ENCODE results near the gene FLNC. TPM values are rescaled to one million over a fixed set of nuclear protein-coding genes. Genes with fewer than 3 reads are reported as not detected.

FLNC gene
- polyA plus RNA-seq, 1 of the 3 experiments (the other 2 are of a cell fraction), result 43.7 TPM

- no peaks in the 10 kb centered on the region for H4K20me1 ChIP-seq (ENCODE audit: insufficient read depth)
- CTCF ChIA-PET, result interaction anchor here (1.0 to 2.7 kb wide), 2 partner anchors 13 to 65 kb away, joined by 3 to 10 read pairs; no protein-coding TSS in a partner anchor
- no peak overlapping the region for H3K9ac ChIP-seq
- H3F3A ChIP-seq (replicated peaks; ENCODE audit: insufficient read depth), result no peaks in the 10 kb centered on the region
- no peaks in the 10 kb centered on the region for H3K36me3 ChIP-seq (replicated peaks in 1 of 2; ENCODE audit: control insufficient read depth in 1 of 2, insufficient read depth in 2 of 2, low read length in 1 of 2)
- TF ChIP-seq EZH2phosphoT487 (IDR thresholded peaks at IDR 0.05; ENCODE audit: borderline replicate concordance, low read depth), result no peak
- no peak overlapping the region for H2AFZ ChIP-seq (ENCODE audit: low read depth)
- no peak overlapping the region for H3K4me3 ChIP-seq (ENCODE audit: low read depth in 2 of 2, low read length in 1 of 2)
- no peaks in the 10 kb centered on the region for H3K9me3 ChIP-seq
- WGBS (ENCODE audit: low lambda C conversion rate), result 83% methylated on average over 3 of the region's 3 CpGs
- DNase-seq, result no peak
- H3K79me2 ChIP-seq (ENCODE audit: insufficient read depth), result no peaks in the 10 kb centered on the region
- peaks cover 0 to 12% of the 10 kb centered on the region in 2 experiments; a peak in 1 of 4 replicates for H3K4me1 ChIP-seq (ENCODE audit: control insufficient read depth in 1 of 2, insufficient read depth in 2 of 2, low read depth in 1 of 2, low read length in 1 of 2)
- H3K27ac ChIP-seq (ENCODE audit: low read depth in 2 of 2, low read length in 1 of 2), result no peak overlapping the region
- POLR2A ChIA-PET, result interaction anchor here (0.9 to 3.5 kb wide), 4 partner anchors 9 to 27 kb away, joined by 3 to 15 read pairs (median 4); partner anchors contain the start of gene CCDC136
- no peaks in the 10 kb centered on the region for H3K9me2 ChIP-seq
- no peaks in the 10 kb centered on the region for H3K27me3 ChIP-seq (ENCODE audit: insufficient read depth)
- H3K4me2 ChIP-seq, result no peak overlapping the region
Measured at GRCh38 chr7:128818694-128819093, 11.5 kb upstream of the FLNC start.

- Histone ChIP-seq H2AFZ (ENCODE audit: low read depth) (no peak overlapping the region), H3K9me2 (no peaks in the 10 kb centered on the region), H3K4me2 (no peak overlapping the region), H3K27me3 (ENCODE audit: insufficient read depth) (no peaks in the 10 kb centered on the region), H3F3A (replicated peaks; ENCODE audit: insufficient read depth) (peaks cover 4% of the 10 kb centered on the region), H3K79me2 (ENCODE audit: insufficient read depth) (no peaks in the 10 kb centered on the region), H4K20me1 (ENCODE audit: insufficient read depth) (no peaks in the 10 kb centered on the region), H3K4me3 (ENCODE audit: low read depth in 2 of 2, low read length in 1 of 2) (no peak overlapping the region), H3K9ac (no peak overlapping the region), H3K9me3 (no peaks in the 10 kb centered on the region), H3K4me1 (ENCODE audit: control insufficient read depth in 1 of 2, insufficient read depth in 2 of 2, low read depth in 1 of 2, low read length in 1 of 2) (peaks cover 1 to 12% of the 10 kb centered on the region in 2 experiments; a peak in 2 of 4 replicates), H3K27ac (ENCODE audit: low read depth in 2 of 2, low read length in 1 of 2) (no peak overlapping the region), H3K36me3 (replicated peaks in 1 of 2; ENCODE audit: control insufficient read depth in 1 of 2, insufficient read depth in 2 of 2, low read length in 1 of 2) (no peaks in the 10 kb centered on the region)
- TF ChIP-seq POLR2AphosphoS5 (IDR thresholded peaks at IDR 0.05; ENCODE audit: low read depth, low read length) (peak; percentile 14; the same call in 1 of the 2 replicates), MXI1 (IDR thresholded peaks at IDR 0.05; ENCODE audit: low read depth, low read length) (no peak)
- POLR2A ChIA-PET, result no interaction called here
- CTCF ChIA-PET, result no interaction called here
- DNase-seq, result no peak
- WGBS (ENCODE audit: low lambda C conversion rate), result 93% methylated on average over 4 of the region's 4 CpGs
Measured at GRCh38 chr7:128821724-128822123, 8.5 kb upstream of the FLNC start.

- POLR2A ChIA-PET, result interaction anchor here (1.0 to 1.6 kb wide), 2 partner anchors 14 to 15 kb away, joined by 3 to 4 read pairs; no protein-coding TSS in a partner anchor
- DNase-seq, result no peak
- Histone ChIP-seq H3K9me3 (no peaks in the 10 kb centered on the region), H3K4me1 (ENCODE audit: control insufficient read depth in 1 of 2, insufficient read depth in 2 of 2, low read depth in 1 of 2, low read length in 1 of 2) (peaks cover 22 to 31% of the 10 kb centered on the region in 2 experiments; a peak in 3 of 4 replicates), H3K79me2 (ENCODE audit: insufficient read depth) (peaks cover 13% of the 10 kb centered on the region), H3K4me3 (ENCODE audit: low read depth in 2 of 2, low read length in 1 of 2) (no peak overlapping the region), H3F3A (replicated peaks; ENCODE audit: insufficient read depth) (peaks cover 36% of the 10 kb centered on the region), H3K9me2 (no peaks in the 10 kb centered on the region), H2AFZ (ENCODE audit: low read depth) (no peak overlapping the region), H3K36me3 (replicated peaks in 1 of 2; ENCODE audit: control insufficient read depth in 1 of 2, insufficient read depth in 2 of 2, low read length in 1 of 2) (no peaks in the 10 kb centered on the region), H3K9ac (peak overlapping the region; percentile 50; the same call in 1 of the 2 replicates), H3K27me3 (ENCODE audit: insufficient read depth) (no peaks in the 10 kb centered on the region), H3K4me2 (peak overlapping the region; percentile 74; the same call in 1 of the 2 replicates), H3K27ac (ENCODE audit: low read depth in 2 of 2, low read length in 1 of 2) (peak overlapping the region in 1 of 2 experiments; percentile 98; a peak in 2 of 4 replicates), H4K20me1 (ENCODE audit: insufficient read depth) (peaks cover 5% of the 10 kb centered on the region; the same call in 1 of the 2 replicates)
- CTCF ChIA-PET, result interaction anchor here (0.7 to 3.7 kb wide), 3 partner anchors 11 to 458 kb away, joined by 3 to 12 read pairs (median 3); no protein-coding TSS in a partner anchor
- 93% methylated on average over 4 of the region's 4 CpGs for WGBS (ENCODE audit: low lambda C conversion rate)
- no peak for TF ChIP-seq ELF1 (IDR thresholded peaks at IDR 0.05)
- TF ChIP-seq NFIC (IDR thresholded peaks at IDR 0.05; ENCODE audit: borderline replicate concordance), result no peak
- no peak for TF ChIP-seq NRF1 (IDR thresholded peaks at IDR 0.05; ENCODE audit: low read depth, low read length)
- TF ChIP-seq RCOR1 (IDR thresholded peaks at IDR 0.05; ENCODE audit: low read length), result no peak
- TF ChIP-seq SMC3 (IDR thresholded peaks at IDR 0.05; ENCODE audit: low read depth, low read length), result no peak
- no peak for TF ChIP-seq EP300 (IDR thresholded peaks at IDR 0.05; ENCODE audit: borderline replicate concordance in 1 of 2, low read depth in 1 of 2, low read length in 1 of 2)
- no peak for TF ChIP-seq USF2 (IDR thresholded peaks at IDR 0.05; ENCODE audit: borderline replicate concordance, low read depth, low read length)
- no peak for TF ChIP-seq IRF3 (IDR thresholded peaks at IDR 0.05; ENCODE audit: low read depth, low read length)
- no peak for TF ChIP-seq MAX (IDR thresholded peaks at IDR 0.05; ENCODE audit: low read depth)
- no peak for TF ChIP-seq USF1 (IDR thresholded peaks at IDR 0.05; ENCODE audit: borderline replicate concordance, low read depth)
- no peak for TF ChIP-seq RXRA (IDR thresholded peaks at IDR 0.05; ENCODE audit: borderline replicate concordance, low read depth)
- TF ChIP-seq RFX5 (IDR thresholded peaks at IDR 0.05; ENCODE audit: low read length), result no peak
- TF ChIP-seq GATA2 (CRISPR knock-in tag; IDR thresholded peaks at IDR 0.05), result no peak
- TF ChIP-seq FOSL2 (IDR thresholded peaks at IDR 0.05; ENCODE audit: borderline replicate concordance, low read depth), result no peak
- TF ChIP-seq TEAD4 (IDR thresholded peaks at IDR 0.05; ENCODE audit: borderline replicate concordance, insufficient read depth), result no peak
- TF ChIP-seq GABPA (IDR thresholded peaks at IDR 0.05; ENCODE audit: low read depth), result no peak
Measured at GRCh38 chr7:128826512-128826911, 3.7 kb upstream of the FLNC start.

Measured in SK-N-SH (cell line).